Muscle layer of colon (tissue), 2 donors: ENCODE results near the gene SLC4A2.

ENCODE experiments used
- H3K27ac ChIP-seq: one replicate; pipeline ENCODE4 v1.7.0; 2013; ENCODE audit warnings: low read depth, mild to moderate bottlenecking, low read length, moderate library complexity
- H3K27me3 ChIP-seq, 2 donors: one replicate each; pipeline ENCODE4 v1.7.0; 2013; ENCODE audit warnings: low read length in 2 of 2, mild to moderate bottlenecking in 2 of 2; ENCODE audit not compliant: insufficient read depth in 2 of 2, control insufficient read depth in 1 of 2
- H3K36me3 ChIP-seq: one replicate; pipeline ENCODE4 v1.7.0; 2013; ENCODE audit warnings: mild to moderate bottlenecking, low read length; ENCODE audit not compliant: insufficient read depth
- H3K4me1 ChIP-seq: one replicate; pipeline ENCODE4 v1.7.0; 2013; ENCODE audit warnings: mild to moderate bottlenecking, low read length; ENCODE audit not compliant: insufficient read depth
- H3K4me3 ChIP-seq, 2 donors: one replicate each; pipeline ENCODE4 v1.7.0; 2013; ENCODE audit warnings: low read length in 2 of 2, low read depth in 1 of 2, mild to moderate bottlenecking in 1 of 2, moderate library complexity in 1 of 2
- H3K9ac ChIP-seq: one replicate; pipeline ENCODE4 v1.7.0; 2013; ENCODE audit warnings: low read length
- H3K9me3 ChIP-seq: one replicate; pipeline ENCODE4 v1.7.0; 2013; ENCODE audit warnings: mild to moderate bottlenecking, low read length
- donor health status: abdominal sarcoma.
- donor health status: Adenocarcinoma of cecum.

The SLC4A2 gene

GRCh38 chr7:151047976-151048815 is 11.2 kb upstream of the SLC4A2 start, which contains the start of gene ASIC3:
Gene ASIC3 (plus strand): TSS chr7:151048531. CDS start chr7:151048886, 355 bp downstream.
- Histone ChIP-seq H3K4me1 (peaks cover 10% of the 10 kb centered on the region), H3K9ac (no peak within 1 kb of the TSS), H3K27ac (no peak within 1 kb of the TSS), H3K27me3 (peaks cover 0 to 6% of the 10 kb centered on the region in 2 donors), H3K36me3 (peaks cover 10% of the 10 kb centered on the region), H3K4me3 (no peak within 1 kb of the TSS), H3K9me3 (no peaks in the 10 kb centered on the region)

- H3K27ac ChIP-seq, result no peak overlapping the region
- H3K27me3 ChIP-seq, result peaks cover 0 to 6% of the 10 kb centered on the region in 2 donors
- no peak overlapping the region for H3K4me3 ChIP-seq
- peaks cover 9% of the 10 kb centered on the region for H3K36me3 ChIP-seq
- H3K4me1 ChIP-seq, result peaks cover 10% of the 10 kb centered on the region
- H3K9ac ChIP-seq, result no peak overlapping the region
- no peaks in the 10 kb centered on the region for H3K9me3 ChIP-seq
Observed at GRCh38 chr7:151048911-151049463, 10.4 kb upstream of the SLC4A2 start.

GRCh38 chr7:151051108-151051507 is 8.3 kb upstream of the SLC4A2 start:
- no peak overlapping the region for H3K9ac ChIP-seq
- H3K4me3 ChIP-seq, result no peak overlapping the region
- peaks cover 10% of the 10 kb centered on the region for H3K4me1 ChIP-seq
- no peaks in the 10 kb centered on the region for H3K36me3 ChIP-seq
- H3K9me3 ChIP-seq, result no peaks in the 10 kb centered on the region
- peaks cover 0 to 6% of the 10 kb centered on the region in 2 donors for H3K27me3 ChIP-seq
- no peak overlapping the region for H3K27ac ChIP-seq

GRCh38 chr7:151053096-151053495 is 6.3 kb upstream of the SLC4A2 start:
- Histone ChIP-seq H3K36me3 (no peaks in the 10 kb centered on the region), H3K4me1 (peaks cover 10% of the 10 kb centered on the region), H3K9me3 (no peaks in the 10 kb centered on the region), H3K4me3 (no peak overlapping the region), H3K27ac (no peak overlapping the region), H3K27me3 (peaks cover 0 to 6% of the 10 kb centered on the region in 2 donors), H3K9ac (no peak overlapping the region)

GRCh38 chr7:151053751-151054150 is 5.6 kb upstream of the SLC4A2 start:
- Histone ChIP-seq H3K4me1 (peaks cover 16% of the 10 kb centered on the region), H3K36me3 (no peaks in the 10 kb centered on the region), H3K9ac (no peak overlapping the region), H3K9me3 (no peaks in the 10 kb centered on the region), H3K27me3 (peaks cover 0 to 6% of the 10 kb centered on the region in 2 donors), H3K27ac (no peak overlapping the region), H3K4me3 (no peak overlapping the region)

GRCh38 chr7:151056283-151056665 is 3.1 kb upstream of the SLC4A2 start:
- Histone ChIP-seq H3K9ac (no peak overlapping the region), H3K4me3 (no peak overlapping the region), H3K36me3 (no peaks in the 10 kb centered on the region), H3K27me3 (no peaks in the 10 kb centered on the region), H3K27ac (no peak overlapping the region), H3K4me1 (peaks cover 29% of the 10 kb centered on the region), H3K9me3 (no peaks in the 10 kb centered on the region)

- H3K9me3 ChIP-seq, result no peaks in the 10 kb centered on the region
- peak overlapping the region; percentile 97 for H3K27ac ChIP-seq
- H3K36me3 ChIP-seq, result no peaks in the 10 kb centered on the region
- peak overlapping the region; percentile 17 for H3K9ac ChIP-seq
- H3K4me1 ChIP-seq, result peaks cover 35% of the 10 kb centered on the region
- peak overlapping the region; percentile 44 to 97 for H3K4me3 ChIP-seq
- H3K27me3 ChIP-seq, result no peaks in the 10 kb centered on the region
Observed at GRCh38 chr7:151056666-151057505, 2.5 kb upstream of the SLC4A2 start.

GRCh38 chr7:151057506-151057988 is 1.8 kb upstream of the SLC4A2 start, which contains the start of gene CDK5:
Gene CDK5 (minus strand): TSS chr7:151057897. CDS start chr7:151057848, 49 bp downstream.
- Histone ChIP-seq H3K9me3 (no peaks in the 10 kb centered on the region), H3K9ac (peak within 1 kb of the TSS; percentile 88), H3K4me1 (peaks cover 42% of the 10 kb centered on the region), H3K36me3 (no peaks in the 10 kb centered on the region), H3K27me3 (no peaks in the 10 kb centered on the region), H3K4me3 (peak within 1 kb of the TSS; percentile 44 to 97), H3K27ac (peak within 1 kb of the TSS; percentile 97)

- Histone ChIP-seq H3K9me3 (no peaks in the 10 kb centered on the region), H3K4me3 (peak overlapping the region; percentile 44 to 97), H3K4me1 (peaks cover 44% of the 10 kb centered on the region), H3K36me3 (no peaks in the 10 kb centered on the region), H3K27me3 (no peaks in the 10 kb centered on the region), H3K27ac (peak overlapping the region; percentile 97), H3K9ac (peak overlapping the region; percentile 88)
Observed at GRCh38 chr7:151057989-151058780, 1.2 kb upstream of the SLC4A2 start.

GRCh38 chr7:151058781-151059366 is 515 bp upstream of the SLC4A2 start:
- Histone ChIP-seq H3K27ac (peak overlapping the region; percentile 97), H3K4me1 (peaks cover 47% of the 10 kb centered on the region), H3K9ac (peak overlapping the region; percentile 88), H3K4me3 (peak overlapping the region; percentile 94 to 97), H3K9me3 (no peaks in the 10 kb centered on the region), H3K27me3 (no peaks in the 10 kb centered on the region), H3K36me3 (no peaks in the 10 kb centered on the region)
